SU-DHL-6 (cell line): ENCODE measurements around the gene KCTD16.

Source experiments
- H2AFZ ChIP-seq: fragments of 200-600 bp; sonication (generic); 2 replicates; pipeline ENCODE4 v1.6.1; 2014; ENCODE audit warnings: low read depth, mild to moderate bottlenecking, moderate library complexity, mixed read lengths, antibody characterized with exemption, low read length; ENCODE audit not compliant: severe bottlenecking
- H3F3A ChIP-seq: fragments of 200-600 bp; shearing (Covaris generic); 2 replicates; pipeline ENCODE4 v1.6.0; 2016; ENCODE audit warnings: antibody characterized with exemption, mild to moderate bottlenecking; ENCODE audit not compliant: insufficient read depth
- H3K27ac ChIP-seq: fragments of 200-600 bp; sonication (generic); 2 replicates; pipeline ENCODE4 v1.5.1; 2016; ENCODE audit warnings: low read depth, mild to moderate bottlenecking, low read length, moderate library complexity, mixed read lengths
- H3K27me3 ChIP-seq: fragments of 200-600 bp; sonication (generic), shearing (Covaris generic); 2 replicates; pipeline ENCODE4 v1.6.0; 2014; ENCODE audit warnings: mild to moderate bottlenecking, low read length
- H3K36me3 ChIP-seq: fragments of 200-600 bp; sonication (generic); 2 replicates; pipeline ENCODE4 v1.6.1; 2014; ENCODE audit warnings: mild to moderate bottlenecking, low read length, mixed read lengths
- H3K4me2 ChIP-seq: fragments of 300-600, 200-600 bp; shearing (Covaris generic), sonication (generic); 2 replicates; pipeline ENCODE4 v1.6.0; 2014; ENCODE audit warnings: low read length, low read depth, mild to moderate bottlenecking; ENCODE audit not compliant: poor library complexity, severe bottlenecking
- H3K4me3 ChIP-seq: fragments of 200-600 bp; sonication (generic); 2 replicates; pipeline ENCODE4 v1.5.1; 2014; ENCODE audit warnings: antibody characterized with exemption, low read length, mild to moderate bottlenecking, mixed read lengths; ENCODE audit not compliant: insufficient read depth, poor library complexity, severe bottlenecking
- H3K79me2 ChIP-seq: fragments of 200-600 bp; sonication (generic); 2 replicates; pipeline ENCODE4 v1.6.1; 2014; ENCODE audit warnings: mild to moderate bottlenecking, low read length, moderate library complexity; ENCODE audit not compliant: insufficient read depth
- H3K9ac ChIP-seq: fragments of 200-600 bp; sonication (generic); 2 replicates; pipeline ENCODE4 v1.7.0; 2014; ENCODE audit warnings: mild to moderate bottlenecking, low read length
- H3K9me2 ChIP-seq: fragments of 200-600 bp; sonication (generic); replicated peaks from 2 replicates; pipeline ENCODE4 v1.6.1; 2014; ENCODE audit warnings: low read length; ENCODE audit not compliant: insufficient read depth
- H3K9me3 ChIP-seq: fragments of 200-600 bp; sonication (generic); 2 replicates; pipeline ENCODE4 v1.6.1; 2014; ENCODE audit warnings: low read length, mixed read lengths; ENCODE audit not compliant: insufficient read depth
- H4K20me1 ChIP-seq: fragments of 200-600 bp; sonication (generic); 2 replicates; pipeline ENCODE4 v1.6.1; 2014; ENCODE audit warnings: low read depth, mild to moderate bottlenecking, antibody characterized with exemption, low read length, moderate library complexity, mixed read lengths
- EZH2phosphoT487 ChIP-seq: fragments of 200-600 bp; sonication (generic), shearing (Covaris generic); conservative IDR thresholded peaks from 2 replicates; pipeline ENCODE4 v1.6.1; 2018; ENCODE audit warnings: mild to moderate bottlenecking, antibody characterized with exemption, low read length, moderate library complexity, mixed read lengths
- TF ChIP-seq, protein P1 (sequence below): fragments of 200-600 bp; sonication (generic); IDR thresholded peaks from one replicate; pipeline ENCODE4 v1.5.1; 2017; ENCODE audit warnings: antibody characterized with exemption, mild to moderate bottlenecking, low read length, moderate library complexity; ENCODE audit not compliant: insufficient read depth, poor library complexity, severe bottlenecking

The KCTD16 gene

DNA sequence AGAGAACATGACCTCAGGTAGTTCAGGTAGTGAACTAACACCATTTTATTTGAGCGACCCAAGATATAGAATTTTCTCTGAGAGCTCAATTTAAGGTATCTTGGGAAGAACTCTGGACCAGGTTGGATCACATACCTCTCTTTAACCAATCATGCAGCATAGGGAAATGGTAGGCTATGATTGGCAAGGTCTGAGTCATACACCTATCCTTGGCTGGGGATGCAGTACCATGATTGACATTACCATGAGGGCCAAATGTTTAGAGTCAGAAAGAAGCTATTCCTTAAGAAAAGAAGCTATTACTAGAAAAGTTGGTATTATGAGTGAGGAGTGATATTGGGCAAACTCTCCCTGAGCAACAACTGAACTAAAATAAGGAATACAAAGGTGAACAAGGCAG is 258.7 kb downstream of the KCTD16 start:
- no peak overlapping the region for H3K4me3 ChIP-seq
- TF ChIP-seq EZH2phosphoT487, result no peak
- TF ChIP-seq, protein P1, sequence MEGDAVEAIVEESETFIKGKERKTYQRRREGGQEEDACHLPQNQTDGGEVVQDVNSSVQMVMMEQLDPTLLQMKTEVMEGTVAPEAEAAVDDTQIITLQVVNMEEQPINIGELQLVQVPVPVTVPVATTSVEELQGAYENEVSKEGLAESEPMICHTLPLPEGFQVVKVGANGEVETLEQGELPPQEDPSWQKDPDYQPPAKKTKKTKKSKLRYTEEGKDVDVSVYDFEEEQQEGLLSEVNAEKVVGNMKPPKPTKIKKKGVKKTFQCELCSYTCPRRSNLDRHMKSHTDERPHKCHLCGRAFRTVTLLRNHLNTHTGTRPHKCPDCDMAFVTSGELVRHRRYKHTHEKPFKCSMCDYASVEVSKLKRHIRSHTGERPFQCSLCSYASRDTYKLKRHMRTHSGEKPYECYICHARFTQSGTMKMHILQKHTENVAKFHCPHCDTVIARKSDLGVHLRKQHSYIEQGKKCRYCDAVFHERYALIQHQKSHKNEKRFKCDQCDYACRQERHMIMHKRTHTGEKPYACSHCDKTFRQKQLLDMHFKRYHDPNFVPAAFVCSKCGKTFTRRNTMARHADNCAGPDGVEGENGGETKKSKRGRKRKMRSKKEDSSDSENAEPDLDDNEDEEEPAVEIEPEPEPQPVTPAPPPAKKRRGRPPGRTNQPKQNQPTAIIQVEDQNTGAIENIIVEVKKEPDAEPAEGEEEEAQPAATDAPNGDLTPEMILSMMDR, result no peak
- H3K9me2 ChIP-seq, result no peaks in the 10 kb centered on the region
- no peaks in the 10 kb centered on the region for H3K9me3 ChIP-seq
- no peak overlapping the region for H3K4me2 ChIP-seq
- H2AFZ ChIP-seq, result no peak overlapping the region
- no peaks in the 10 kb centered on the region for H3K36me3 ChIP-seq
- no peaks in the 10 kb centered on the region for H3K27me3 ChIP-seq
- no peaks in the 10 kb centered on the region for H4K20me1 ChIP-seq
- H3K9ac ChIP-seq, result no peak overlapping the region
- no peak overlapping the region for H3K27ac ChIP-seq
- H3K79me2 ChIP-seq, result no peaks in the 10 kb centered on the region
- no peaks in the 10 kb centered on the region for H3F3A ChIP-seq

DNA sequence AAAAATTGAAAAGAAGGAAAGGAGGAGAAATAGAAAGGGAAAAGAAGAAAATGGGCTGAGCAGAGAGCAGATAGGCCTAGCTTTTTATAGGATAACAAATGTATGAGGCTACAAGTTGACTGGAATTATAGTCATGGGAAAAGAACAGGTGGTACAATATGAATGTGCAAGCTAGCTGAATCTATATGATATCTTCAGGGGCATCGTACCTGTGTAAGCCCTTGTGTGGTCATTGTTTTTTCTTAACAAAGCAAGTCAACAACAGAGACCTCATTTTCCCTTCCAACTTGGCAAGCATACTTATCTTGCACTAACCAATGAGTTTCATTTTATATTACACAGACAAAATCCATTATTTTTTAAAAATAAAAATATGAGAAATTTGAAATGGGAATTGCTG is 259.2 kb downstream of the KCTD16 start:
- no peaks in the 10 kb centered on the region for H3K9me2 ChIP-seq
- no peak overlapping the region for H3K27ac ChIP-seq
- H3K4me3 ChIP-seq, result no peak overlapping the region
- no peaks in the 10 kb centered on the region for H4K20me1 ChIP-seq
- no peak overlapping the region for H3K9ac ChIP-seq
- H3K27me3 ChIP-seq, result no peaks in the 10 kb centered on the region
- TF ChIP-seq, protein P1, result no peak
- TF ChIP-seq EZH2phosphoT487, result no peak
- no peaks in the 10 kb centered on the region for H3K79me2 ChIP-seq
- H3K4me2 ChIP-seq, result no peak overlapping the region
- no peaks in the 10 kb centered on the region for H3K36me3 ChIP-seq
- no peak overlapping the region for H2AFZ ChIP-seq
- H3K9me3 ChIP-seq, result no peaks in the 10 kb centered on the region
- no peaks in the 10 kb centered on the region for H3F3A ChIP-seq

DNA sequence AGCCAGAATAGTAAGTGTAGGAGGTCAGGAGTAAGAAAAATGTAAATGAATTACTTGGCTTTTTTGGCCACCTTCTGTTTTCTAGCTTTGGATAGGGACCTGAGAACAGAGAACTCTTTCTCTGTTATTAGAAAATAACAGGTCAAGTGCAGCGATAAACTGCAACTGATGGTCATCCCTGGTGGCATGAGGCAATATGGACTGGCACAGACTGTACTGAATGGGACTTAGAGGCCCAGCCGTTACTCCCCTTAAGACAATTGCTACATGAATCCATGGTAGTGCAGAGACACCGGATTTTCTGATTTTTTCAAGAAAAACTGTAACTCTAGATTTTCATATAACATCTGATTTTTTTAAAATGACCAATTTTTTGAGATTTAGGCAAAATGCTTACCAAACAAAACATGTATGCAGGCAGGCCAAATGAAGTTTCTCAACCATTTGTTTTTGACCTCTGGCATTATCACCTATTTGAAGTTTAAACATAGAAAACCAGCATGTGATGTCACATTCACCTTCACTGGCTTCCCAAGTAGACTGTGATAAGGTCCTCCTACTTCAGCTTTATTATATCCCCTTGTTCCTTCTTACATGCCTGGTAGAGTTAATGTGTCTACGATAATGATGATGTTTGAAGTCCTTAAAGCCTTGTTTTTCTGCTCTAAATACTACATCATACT is 262.6 kb downstream of the KCTD16 start:
- Histone ChIP-seq H3F3A (no peaks in the 10 kb centered on the region), H3K9me3 (no peaks in the 10 kb centered on the region), H2AFZ (no peak overlapping the region), H4K20me1 (no peaks in the 10 kb centered on the region), H3K4me2 (no peak overlapping the region), H3K27me3 (no peaks in the 10 kb centered on the region), H3K9me2 (no peaks in the 10 kb centered on the region), H3K79me2 (no peaks in the 10 kb centered on the region), H3K9ac (no peak overlapping the region), H3K27ac (no peak overlapping the region), H3K36me3 (no peaks in the 10 kb centered on the region), H3K4me3 (no peak overlapping the region)
- no peak for TF ChIP-seq EZH2phosphoT487
- TF ChIP-seq, protein P1, result no peak
